ENCODE measurements around the gene CDH26.

DNA sequence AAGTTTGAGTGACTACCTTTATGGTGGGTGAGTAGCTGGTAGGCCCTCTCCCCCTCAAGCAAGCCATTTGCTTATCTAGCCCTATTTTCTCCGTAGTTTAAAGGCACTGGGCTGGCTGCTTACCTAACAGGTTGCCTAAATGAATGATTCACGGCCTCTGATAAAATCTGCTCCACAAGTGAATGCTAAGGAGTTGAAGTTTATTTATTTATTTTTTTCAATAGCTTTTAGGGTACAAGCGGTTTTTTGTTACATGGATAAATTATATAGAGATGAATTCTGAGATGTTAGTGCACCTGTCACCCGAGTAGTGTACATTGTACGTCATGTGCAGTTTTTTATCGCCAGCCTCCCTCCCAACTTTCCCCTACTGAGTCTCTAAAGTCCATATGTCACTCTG lies 8.3 kb upstream of the CDH26 start:
- TF ChIP-seq, protein P1, sequence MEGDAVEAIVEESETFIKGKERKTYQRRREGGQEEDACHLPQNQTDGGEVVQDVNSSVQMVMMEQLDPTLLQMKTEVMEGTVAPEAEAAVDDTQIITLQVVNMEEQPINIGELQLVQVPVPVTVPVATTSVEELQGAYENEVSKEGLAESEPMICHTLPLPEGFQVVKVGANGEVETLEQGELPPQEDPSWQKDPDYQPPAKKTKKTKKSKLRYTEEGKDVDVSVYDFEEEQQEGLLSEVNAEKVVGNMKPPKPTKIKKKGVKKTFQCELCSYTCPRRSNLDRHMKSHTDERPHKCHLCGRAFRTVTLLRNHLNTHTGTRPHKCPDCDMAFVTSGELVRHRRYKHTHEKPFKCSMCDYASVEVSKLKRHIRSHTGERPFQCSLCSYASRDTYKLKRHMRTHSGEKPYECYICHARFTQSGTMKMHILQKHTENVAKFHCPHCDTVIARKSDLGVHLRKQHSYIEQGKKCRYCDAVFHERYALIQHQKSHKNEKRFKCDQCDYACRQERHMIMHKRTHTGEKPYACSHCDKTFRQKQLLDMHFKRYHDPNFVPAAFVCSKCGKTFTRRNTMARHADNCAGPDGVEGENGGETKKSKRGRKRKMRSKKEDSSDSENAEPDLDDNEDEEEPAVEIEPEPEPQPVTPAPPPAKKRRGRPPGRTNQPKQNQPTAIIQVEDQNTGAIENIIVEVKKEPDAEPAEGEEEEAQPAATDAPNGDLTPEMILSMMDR (optimal IDR thresholded peaks at IDR 0.05 in 1 of 3, IDR thresholded peaks at IDR 0.05 in 1 of 3, conservative IDR thresholded peaks at IDR 0.05 in 1 of 3; ENCODE audit: extremely low read depth in 1 of 3, insufficient read depth in 2 of 3, low read length in 3 of 3) = no peak
- no peak for TF ChIP-seq EZH2 (IDR thresholded peaks at IDR 0.05; ENCODE audit: low read length)

All from keratinocyte (primary cell).